Ovary (tissue), 10 donors: ENCODE data around the gene FAM193A. TPM values are rescaled to one million over a fixed set of nuclear protein-coding genes. Genes with fewer than 3 reads are reported as not detected.

Experiments used
- DNase-seq, 5 donors: peaks; one replicate each; pipeline ENCODE4 v3.0.0-alpha.2; 2019 to 2020
- H3K27ac ChIP-seq, 2 donors: fragments of 200-600 bp; one replicate each; pipeline versions ENCODE4 v1.5.1 to v1.8.0; 2019 to 2022
- H3K27me3 ChIP-seq: fragments of 200-600 bp; one replicate; pipeline ENCODE4 v1.8.0; 2022
- H3K36me3 ChIP-seq: fragments of 200-600 bp; sonication (generic); one replicate; pipeline ENCODE4 v1.5.1; 2019
- H3K4me1 ChIP-seq: one replicate; pipeline ENCODE4 v1.8.1; 2013; ENCODE audit warnings: mild to moderate bottlenecking, moderate library complexity; ENCODE audit not compliant: insufficient read depth
- H3K4me3 ChIP-seq: fragments of 200-600 bp; sonication (generic); one replicate; pipeline ENCODE4 v1.5.1; 2017
- H3K9me3 ChIP-seq, 2 donors: fragments of 200-600 bp in 1 of 2; sonication (generic) in 1 of 2; one replicate each; pipeline versions ENCODE4 v1.5.1 to v1.8.1; 2013 to 2019; ENCODE audit warnings: mild to moderate bottlenecking in 1 of 2, moderate library complexity in 1 of 2
- EP300 ChIP-seq: sonication (generic); formaldehyde crosslinking; IDR thresholded peaks from one replicate; pipeline ENCODE4 v1.6.1; 2017; ENCODE audit warnings: antibody characterized with exemption
- POLR2A ChIP-seq: fragments of 450-650 bp; IDR thresholded peaks from one replicate; pipeline ENCODE4 v1.6.1; 2017; ENCODE audit warnings: antibody characterized with exemption, mild to moderate bottlenecking, moderate library complexity
- WGBS, 3 donors: extraction: QIAGEN DNeasy Blood & Tissue Kit in 1 of 3; methylation state at CpG; one replicate each; pipeline versions ENCODE4 v1.1.5 to v1.1.7; 2013 to 2017; 5-methylcytosine and 5-hydroxymethylcytosine counted together
- intact Hi-C, 4 donors: fragments of 100-400 bp; cut with DNase I; formaldehyde crosslinking; loops; one replicate each; pipeline versions ENCODE4 v1.11.0 to v1.15.1; 2022 to 2023
- long read RNA-seq, 3 donors: library from polyadenylated mRNA in 2 of 3; unstranded in 2 of 3; transcript quantifications; one replicate each; pipeline ENCODE4 v2.0.0 and lab custom pipeline, GENCODE V29; 2021 to 2026
- polyA plus RNA-seq, 2 donors: library from polyadenylated mRNA; stranded (reverse); fragments of 200-250 nt in 1 of 2; fragments of 350-450 nt in 1 of 2; fragmentation: Illumina TruSeq in 1 of 2; extraction: RNeasy Lipid Tissue Mini Kit (QIAGEN cat#74804) in 1 of 2; gene quantifications; one replicate each; pipeline ENCODE4 v1.2.3, GENCODE V29; 2013 to 2014
- total RNA-seq, 7 donors: library from RNA; depleted of rRNA in 2 of 7; stranded (reverse); fragments of >200 nt in 2 of 7; fragmentation: NEBNext Ultra II Directional in 3 of 7; extraction: Animal tissue kit (Norgen Biotek cat#: 25700) in 3 of 7; gene quantifications; one replicate each; pipeline versions ENCODE4 v1.1.0 to v1.2.4, GENCODE V29; 2016 to 2023
- TF ChIP-seq, protein P1 (sequence below), 3 donors: fragments of 450-650 bp in 2 of 3; fragments of 200-600 bp in 1 of 3; IDR thresholded peaks; one replicate each; pipeline versions ENCODE4 v1.5.1 to v1.8.0; 2016 to 2022; ENCODE audit warnings: antibody characterized with exemption in 3 of 3, mild to moderate bottlenecking in 1 of 3
- donor health status: DM: no; HTN: no; CAD: no; lungs with moderate emphysema.
- donor health status: DM: no; HTN: no; CAD: no.
- donor health status: Bipolar disorder and iron deficiency.
- donor health status: DM: yes; HTN: yes; CAD: no.
- donor health status: DM: no; HTN: no; CAD: no.
- donor health status: DM: yes; HTN: yes; CAD: no.

Gene FAM193A, protein sequence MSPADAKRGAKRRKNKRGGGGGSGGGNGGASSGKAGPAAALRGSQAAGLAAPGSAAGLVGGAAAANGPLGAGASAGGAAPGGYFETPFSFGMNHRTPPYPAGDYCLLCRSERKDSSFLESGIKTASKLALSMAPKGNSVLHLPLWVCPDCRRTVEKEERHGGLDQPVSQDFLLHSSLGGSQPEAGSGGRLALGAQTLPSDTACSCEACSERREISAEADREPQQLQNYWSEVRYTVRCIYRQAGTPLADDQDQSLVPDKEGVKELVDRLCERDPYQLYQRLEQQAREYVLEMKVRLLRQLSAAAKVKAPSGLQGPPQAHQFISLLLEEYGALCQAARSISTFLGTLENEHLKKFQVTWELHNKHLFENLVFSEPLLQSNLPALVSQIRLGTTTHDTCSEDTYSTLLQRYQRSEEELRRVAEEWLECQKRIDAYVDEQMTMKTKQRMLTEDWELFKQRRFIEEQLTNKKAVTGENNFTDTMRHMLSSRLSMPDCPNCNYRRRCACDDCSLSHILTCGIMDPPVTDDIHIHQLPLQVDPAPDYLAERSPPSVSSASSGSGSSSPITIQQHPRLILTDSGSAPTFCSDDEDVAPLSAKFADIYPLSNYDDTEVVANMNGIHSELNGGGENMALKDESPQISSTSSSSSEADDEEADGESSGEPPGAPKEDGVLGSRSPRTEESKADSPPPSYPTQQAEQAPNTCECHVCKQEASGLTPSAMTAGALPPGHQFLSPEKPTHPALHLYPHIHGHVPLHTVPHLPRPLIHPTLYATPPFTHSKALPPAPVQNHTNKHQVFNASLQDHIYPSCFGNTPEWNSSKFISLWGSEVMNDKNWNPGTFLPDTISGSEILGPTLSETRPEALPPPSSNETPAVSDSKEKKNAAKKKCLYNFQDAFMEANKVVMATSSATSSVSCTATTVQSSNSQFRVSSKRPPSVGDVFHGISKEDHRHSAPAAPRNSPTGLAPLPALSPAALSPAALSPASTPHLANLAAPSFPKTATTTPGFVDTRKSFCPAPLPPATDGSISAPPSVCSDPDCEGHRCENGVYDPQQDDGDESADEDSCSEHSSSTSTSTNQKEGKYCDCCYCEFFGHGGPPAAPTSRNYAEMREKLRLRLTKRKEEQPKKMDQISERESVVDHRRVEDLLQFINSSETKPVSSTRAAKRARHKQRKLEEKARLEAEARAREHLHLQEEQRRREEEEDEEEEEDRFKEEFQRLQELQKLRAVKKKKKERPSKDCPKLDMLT (N-terminal part only)
- 10 to 100 TPM; 18.5 to 39.1 (median 29.4) TPM for total RNA-seq
- polyA plus RNA-seq, result 10 to 100 TPM; 16.0 to 18.9 TPM
- long read RNA-seq, donor 1, partial matches to known transcripts, result 38 of 44 reads
- long read RNA-seq, donor 1, other reads (novel, unspliced or antisense), result 5 of 44 reads
- long read RNA-seq, donor 2, partial matches to known transcripts, result 5 of 5 reads
- long read RNA-seq, donor 2, other reads (novel, unspliced or antisense), result 0 of 5 reads
- long read RNA-seq, donor 3, full-length matches to known transcripts, result 2 of 38 reads
- long read RNA-seq, donor 3, partial matches to known transcripts, result 18 of 38 reads
- long read RNA-seq, donor 3, other reads (novel, unspliced or antisense), result 18 of 38 reads

DNA sequence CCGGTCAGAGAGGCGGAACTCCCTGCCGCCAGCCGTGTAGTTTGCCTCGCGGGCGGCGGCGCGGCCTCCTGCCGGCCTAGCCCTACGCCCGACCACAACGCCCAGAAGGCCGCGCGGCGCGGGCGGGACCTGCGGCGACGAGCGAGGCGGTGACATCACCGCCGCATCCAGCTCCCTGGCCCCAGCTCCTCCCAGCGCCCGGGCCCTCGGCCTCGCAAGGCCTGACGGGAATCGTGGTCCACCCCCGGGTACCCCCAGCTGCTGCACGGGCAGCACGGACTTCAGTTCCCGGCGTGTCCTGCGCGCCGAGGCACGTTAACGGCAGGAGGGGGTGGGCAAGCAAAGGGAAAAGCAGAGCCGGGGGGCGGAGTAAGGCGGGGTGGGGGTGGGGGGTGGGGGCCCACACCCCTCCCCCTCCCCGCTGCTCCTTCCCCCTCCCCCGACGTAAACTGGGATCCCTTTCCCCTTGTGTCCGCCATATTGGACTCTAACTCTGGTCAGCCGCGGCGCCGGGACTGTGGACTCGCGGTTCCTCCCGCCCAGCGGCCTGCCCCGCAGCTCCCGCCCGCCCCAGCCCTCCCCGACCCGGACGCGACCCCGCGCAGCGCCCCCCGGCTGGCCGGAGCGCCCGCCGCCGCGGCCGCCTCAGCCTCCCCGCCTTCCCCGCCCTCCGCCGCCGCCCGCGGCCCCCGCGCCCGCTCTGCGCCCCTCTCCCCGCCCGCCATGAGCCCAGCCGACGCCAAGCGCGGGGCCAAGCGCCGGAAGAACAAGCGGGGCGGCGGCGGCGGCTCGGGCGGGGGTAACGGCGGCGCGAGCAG lies at the start of gene FAM193A:
Gene FAM193A (plus strand): TSS at position 455 of the 818 bp plus-strand sequence. CDS start 269 bp downstream, at position 724.
- Histone ChIP-seq H3K36me3 (no peaks in the 10 kb centered on the region), H3K27me3 (no peaks in the 10 kb centered on the region), H3K4me3 (peak within 1 kb of the TSS; percentile 97), H3K27ac (peak within 1 kb of the TSS; percentile 79 to 90), H3K9me3 (no peaks in the 10 kb centered on the region), H3K4me1 (peaks cover 8% of the 10 kb centered on the region)
- intact Hi-C loops, result loop anchor here in 2 of 4 donors (5.0 to 10.0 kb wide), 5 partner anchors 72 to 398 kb away; partner anchors contain the start of genes MXD4 (in 1 of the 2) and RNF4 (in 1 of the 2)
- WGBS, 3 donors, result 0 to 1% (median 0%) methylated on average over 46 to 106 of the region's 106 CpGs
- DNase-seq, result peak; percentile 98 to 99 (median 99)
- TF ChIP-seq, protein P1, sequence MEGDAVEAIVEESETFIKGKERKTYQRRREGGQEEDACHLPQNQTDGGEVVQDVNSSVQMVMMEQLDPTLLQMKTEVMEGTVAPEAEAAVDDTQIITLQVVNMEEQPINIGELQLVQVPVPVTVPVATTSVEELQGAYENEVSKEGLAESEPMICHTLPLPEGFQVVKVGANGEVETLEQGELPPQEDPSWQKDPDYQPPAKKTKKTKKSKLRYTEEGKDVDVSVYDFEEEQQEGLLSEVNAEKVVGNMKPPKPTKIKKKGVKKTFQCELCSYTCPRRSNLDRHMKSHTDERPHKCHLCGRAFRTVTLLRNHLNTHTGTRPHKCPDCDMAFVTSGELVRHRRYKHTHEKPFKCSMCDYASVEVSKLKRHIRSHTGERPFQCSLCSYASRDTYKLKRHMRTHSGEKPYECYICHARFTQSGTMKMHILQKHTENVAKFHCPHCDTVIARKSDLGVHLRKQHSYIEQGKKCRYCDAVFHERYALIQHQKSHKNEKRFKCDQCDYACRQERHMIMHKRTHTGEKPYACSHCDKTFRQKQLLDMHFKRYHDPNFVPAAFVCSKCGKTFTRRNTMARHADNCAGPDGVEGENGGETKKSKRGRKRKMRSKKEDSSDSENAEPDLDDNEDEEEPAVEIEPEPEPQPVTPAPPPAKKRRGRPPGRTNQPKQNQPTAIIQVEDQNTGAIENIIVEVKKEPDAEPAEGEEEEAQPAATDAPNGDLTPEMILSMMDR (IDR thresholded peaks at IDR 0.05), result peak in 1 of 3 donors; percentile 13
- no peak for TF ChIP-seq POLR2A

DNA sequence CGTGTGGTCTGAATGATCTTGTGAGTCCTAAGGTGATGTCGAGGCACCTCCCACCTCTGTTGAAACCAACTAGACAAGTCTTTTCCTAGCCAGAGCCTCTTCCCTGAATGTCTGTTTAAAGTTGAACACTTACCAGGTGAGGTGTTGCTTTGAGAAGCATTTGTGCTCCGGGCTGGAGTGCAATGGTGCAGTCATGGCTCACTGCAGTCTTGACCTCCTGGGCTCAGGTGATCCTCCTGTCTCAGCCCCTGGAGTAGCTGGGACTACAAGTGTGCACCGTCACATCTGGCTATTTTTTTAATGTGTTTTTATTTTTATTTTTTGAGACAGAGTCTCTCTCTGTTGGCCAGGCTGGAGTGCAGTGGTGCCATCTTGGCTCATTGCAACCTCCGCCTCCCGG lies 49.5 kb upstream of the FAM193A start:
- no peak for DNase-seq
- Histone ChIP-seq H3K4me3 (no peak overlapping the region), H3K27ac (no peak overlapping the region), H3K36me3 (no peaks in the 10 kb centered on the region), H3K9me3 (no peaks in the 10 kb centered on the region), H3K27me3 (no peaks in the 10 kb centered on the region), H3K4me1 (peaks cover 15% of the 10 kb centered on the region)
- TF ChIP-seq, protein P1 (IDR thresholded peaks at IDR 0.05), result no peak
- TF ChIP-seq EP300 (no peak), POLR2A (no peak)
- WGBS, 3 donors, result 92 to 98% (median 94%) methylated on average over 6 of the region's 6 CpGs
- intact Hi-C loops, result no loop called here

DNA sequence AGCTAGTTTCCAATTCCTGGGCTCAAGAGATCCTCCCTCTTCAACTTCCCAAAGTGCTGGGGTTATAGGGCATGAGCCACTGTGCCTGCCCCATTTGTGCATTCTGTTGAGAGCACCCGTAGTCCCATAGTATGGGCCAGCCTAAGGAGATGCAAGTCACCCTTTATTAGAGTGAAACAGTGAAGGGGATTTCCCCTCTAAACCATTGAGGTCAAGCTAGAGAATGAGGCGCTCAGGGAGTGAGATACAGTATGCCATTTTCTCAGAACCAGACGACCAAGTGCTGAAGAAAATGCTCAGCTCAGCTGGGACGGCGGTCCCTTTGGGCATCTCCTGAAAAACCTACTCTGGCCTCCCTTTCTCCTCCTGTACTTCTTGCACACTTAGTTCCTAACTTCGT lies 48.8 kb upstream of the FAM193A start:
- Histone ChIP-seq H3K4me1 (peaks cover 10% of the 10 kb centered on the region), H3K9me3 (no peaks in the 10 kb centered on the region), H3K36me3 (no peaks in the 10 kb centered on the region), H3K27me3 (no peaks in the 10 kb centered on the region), H3K27ac (no peak overlapping the region), H3K4me3 (no peak overlapping the region)
- TF ChIP-seq, protein P1 (IDR thresholded peaks at IDR 0.05), result no peak
- TF ChIP-seq POLR2A (no peak), EP300 (no peak)
- WGBS, 3 donors, result 87 to 91% (median 91%) methylated on average over 6 of the region's 6 CpGs
- intact Hi-C loops, result no loop called here
- DNase-seq, result no peak
